ENCODE data around the gene FGF14. TPM values are rescaled to one million over a fixed set of nuclear protein-coding genes. Genes with fewer than 3 reads are reported as not detected.

Gene FGF14
- total RNA-seq, 1 donor from 2014 or later = 4.6 TPM

- no peak for DNase-seq (ENCODE audit: low spot score, unreplicated experiment)
- Mint-ChIP-seq H3K27ac (no peak overlapping the region), H3K36me3 (ENCODE audit: insufficient read depth) (no peaks in the 10 kb centered on the region), H3K4me1 (ENCODE audit: low read depth) (no peaks in the 10 kb centered on the region), H3K4me3 (ENCODE audit: low read depth) (no peak overlapping the region), H3K9me3 (ENCODE audit: low read depth) (peaks cover 3% of the 10 kb centered on the region), H3K27me3 (no peaks in the 10 kb centered on the region)
- no peak for TF ChIP-seq CTCF (IDR thresholded peaks at IDR 0.05; ENCODE audit: unreplicated experiment)
Observed at GRCh38 chr13:101817898-101818297, 584.0 kb downstream of the FGF14 start.

- no peaks in the 10 kb centered on the region for H3K4me1 Mint-ChIP-seq (ENCODE audit: low read depth)
- H3K36me3 Mint-ChIP-seq (ENCODE audit: insufficient read depth) = no peaks in the 10 kb centered on the region
- H3K27me3 Mint-ChIP-seq = no peaks in the 10 kb centered on the region
- no peak for TF ChIP-seq CTCF (IDR thresholded peaks at IDR 0.05; ENCODE audit: unreplicated experiment)
- no peak overlapping the region for H3K27ac Mint-ChIP-seq
- H3K4me3 Mint-ChIP-seq (ENCODE audit: low read depth) = no peak overlapping the region
- H3K9me3 Mint-ChIP-seq (ENCODE audit: low read depth) = peaks cover 3% of the 10 kb centered on the region
- no peak for DNase-seq (ENCODE audit: low spot score, unreplicated experiment)
Observed at GRCh38 chr13:101811881-101812280, 590.0 kb downstream of the FGF14 start.

- H3K36me3 Mint-ChIP-seq (ENCODE audit: insufficient read depth) = no peaks in the 10 kb centered on the region
- H3K4me3 Mint-ChIP-seq (ENCODE audit: low read depth) = no peak overlapping the region
- peaks cover 3% of the 10 kb centered on the region for H3K9me3 Mint-ChIP-seq (ENCODE audit: low read depth)
- H3K27ac Mint-ChIP-seq = no peak overlapping the region
- TF ChIP-seq CTCF (IDR thresholded peaks at IDR 0.05; ENCODE audit: unreplicated experiment) = no peak
- no peaks in the 10 kb centered on the region for H3K4me1 Mint-ChIP-seq (ENCODE audit: low read depth)
- no peaks in the 10 kb centered on the region for H3K27me3 Mint-ChIP-seq
- DNase-seq (ENCODE audit: low spot score, unreplicated experiment) = no peak
Observed at GRCh38 chr13:101811284-101811839, 590.5 kb downstream of the FGF14 start.

- Mint-ChIP-seq H3K27me3 (peaks cover 3% of the 10 kb centered on the region), H3K36me3 (ENCODE audit: insufficient read depth) (no peaks in the 10 kb centered on the region), H3K9me3 (ENCODE audit: low read depth) (no peaks in the 10 kb centered on the region), H3K4me1 (ENCODE audit: low read depth) (no peaks in the 10 kb centered on the region), H3K27ac (no peak overlapping the region), H3K4me3 (ENCODE audit: low read depth) (no peak overlapping the region)
- no peak for TF ChIP-seq CTCF (IDR thresholded peaks at IDR 0.05; ENCODE audit: unreplicated experiment)
- DNase-seq (ENCODE audit: low spot score, unreplicated experiment) = no peak
Observed at GRCh38 chr13:101799196-101799595, 602.7 kb downstream of the FGF14 start.

GRCh38 chr13:101798437-101798836 lies 603.4 kb downstream of the FGF14 start:
- H3K4me3 Mint-ChIP-seq (ENCODE audit: low read depth) = no peak overlapping the region
- TF ChIP-seq CTCF (IDR thresholded peaks at IDR 0.05; ENCODE audit: unreplicated experiment) = no peak
- no peaks in the 10 kb centered on the region for H3K36me3 Mint-ChIP-seq (ENCODE audit: insufficient read depth)
- peaks cover 3% of the 10 kb centered on the region for H3K27me3 Mint-ChIP-seq
- DNase-seq (ENCODE audit: low spot score, unreplicated experiment) = no peak
- no peaks in the 10 kb centered on the region for H3K9me3 Mint-ChIP-seq (ENCODE audit: low read depth)
- H3K4me1 Mint-ChIP-seq (ENCODE audit: low read depth) = no peaks in the 10 kb centered on the region
- no peak overlapping the region for H3K27ac Mint-ChIP-seq

Data from progenitor cell of endocrine pancreas (in vitro differentiated cells).